ENCODE data around the gene SYT1.

Gene SYT1

GRCh38 chr12:78968226-78968625 is 103.7 kb downstream of the SYT1 start:
- TF ChIP-seq CTCF (IDR thresholded peaks at IDR 0.05; ENCODE audit: low read depth, low read length, missing control alignments), result no peak
- DNase-seq (ENCODE audit: low read depth), result no peak
- H3K4me3 ChIP-seq (ENCODE audit: low read depth, low read length), result no peak overlapping the region
- in situ Hi-C loops (cut with HindIII; ENCODE audit: low sequenced_read_pairs), result no loop called here

- H3K4me3 ChIP-seq (ENCODE audit: low read depth, low read length), result no peak overlapping the region
- TF ChIP-seq CTCF (IDR thresholded peaks at IDR 0.05; ENCODE audit: low read depth, low read length, missing control alignments), result no peak
- in situ Hi-C loops (cut with HindIII; ENCODE audit: low sequenced_read_pairs), result no loop called here
- DNase-seq (ENCODE audit: low read depth), result no peak
Observed at GRCh38 chr12:78970041-78970440, 105.5 kb downstream of the SYT1 start.

DNA sequence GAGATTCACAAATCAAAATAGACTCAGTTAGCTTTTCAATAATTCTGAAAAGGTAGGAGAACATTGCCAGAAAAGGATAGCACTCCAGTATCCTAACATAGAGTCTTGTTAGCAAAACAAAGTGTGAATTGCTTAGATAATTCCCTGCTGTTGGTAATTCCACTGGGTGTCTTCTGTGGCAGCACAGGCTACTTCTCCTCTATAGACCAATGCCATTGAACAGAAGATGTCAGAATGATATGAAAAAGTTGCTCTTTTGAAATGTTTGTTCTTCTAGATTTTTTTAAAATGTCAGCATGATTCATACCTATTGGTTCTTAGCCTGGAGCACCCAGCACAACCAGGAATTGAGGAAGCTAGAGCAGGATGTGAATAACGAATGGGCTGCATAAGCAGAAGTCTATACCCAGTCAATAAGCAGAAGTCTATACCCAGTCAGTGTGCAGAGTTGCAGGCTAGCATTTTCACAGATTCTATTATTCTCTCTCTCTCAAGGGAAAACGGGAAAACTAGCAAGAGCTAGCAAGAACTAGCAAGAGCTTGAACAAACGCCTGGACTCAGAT is 112.8 kb downstream of the SYT1 start:
- no peak for TF ChIP-seq CTCF (IDR thresholded peaks at IDR 0.05; ENCODE audit: low read depth, low read length, missing control alignments)
- in situ Hi-C loops (cut with HindIII; ENCODE audit: low sequenced_read_pairs), result no loop called here
- no peak overlapping the region for H3K4me3 ChIP-seq (ENCODE audit: low read depth, low read length)
- no peak for DNase-seq (ENCODE audit: low read depth)

GRCh38 chr12:78994168-78994791 is 129.7 kb downstream of the SYT1 start:
- in situ Hi-C loops (cut with HindIII; ENCODE audit: low sequenced_read_pairs), result no loop called here
- no peak for TF ChIP-seq CTCF (IDR thresholded peaks at IDR 0.05; ENCODE audit: low read depth, low read length, missing control alignments)
- DNase-seq (ENCODE audit: low read depth), result no peak
- no peak overlapping the region for H3K4me3 ChIP-seq (ENCODE audit: low read depth, low read length)

GRCh38 chr12:79000501-79000900 is 135.9 kb downstream of the SYT1 start:
- in situ Hi-C loops (cut with HindIII; ENCODE audit: low sequenced_read_pairs), result no loop called here
- no peak for TF ChIP-seq CTCF (IDR thresholded peaks at IDR 0.05; ENCODE audit: low read depth, low read length, missing control alignments)
- H3K4me3 ChIP-seq (ENCODE audit: low read depth, low read length), result no peak overlapping the region
- no peak for DNase-seq (ENCODE audit: low read depth)

- H3K4me3 ChIP-seq (ENCODE audit: low read depth, low read length), result no peak overlapping the region
- DNase-seq (ENCODE audit: low read depth), result no peak
- TF ChIP-seq CTCF (IDR thresholded peaks at IDR 0.05; ENCODE audit: low read depth, low read length, missing control alignments), result no peak
- in situ Hi-C loops (cut with HindIII; ENCODE audit: low sequenced_read_pairs), result no loop called here
Observed at GRCh38 chr12:79001404-79001803, 136.8 kb downstream of the SYT1 start.

Data from astrocyte of the cerebellum (primary cell).